Right ventricle myocardium inferior (tissue), 1 donor: Measurements from ENCODE around the gene PRRG3. TPM values are rescaled to one million over a fixed set of nuclear protein-coding genes. Genes with fewer than 3 reads are reported as not detected.

ENCODE experiments used
- ATAC-seq: fragments of 200-7000 bp; cut with Tn5 transposase; one replicate; pipeline ENCODE4 v1.9.1; 2020; ENCODE audit warnings: mild to moderate bottlenecking, moderate library complexity
- DNase-seq: peaks from one replicate; pipeline ENCODE4 v3.0.0; 2021; ENCODE audit errors: missing footprints
- intact Hi-C: fragments of 100-400 bp; cut with DNase I; formaldehyde crosslinking; loops from one replicate; pipeline ENCODE4 v1.11.0; 2022
- total RNA-seq: library from RNA; stranded (reverse); fragmentation: NEBNext Ultra II Directional; extraction: Animal tissue kit (Norgen Biotek cat#: 25700); gene quantifications from one replicate; pipeline ENCODE4 v1.2.1, GENCODE V29; 2021
- donor health status: DM: no; HTN: yes; CAD: no; lungs with severe emphysema.

Gene PRRG3
- total RNA-seq, 1 donor from 2014 or later = 3.4 TPM

DNA sequence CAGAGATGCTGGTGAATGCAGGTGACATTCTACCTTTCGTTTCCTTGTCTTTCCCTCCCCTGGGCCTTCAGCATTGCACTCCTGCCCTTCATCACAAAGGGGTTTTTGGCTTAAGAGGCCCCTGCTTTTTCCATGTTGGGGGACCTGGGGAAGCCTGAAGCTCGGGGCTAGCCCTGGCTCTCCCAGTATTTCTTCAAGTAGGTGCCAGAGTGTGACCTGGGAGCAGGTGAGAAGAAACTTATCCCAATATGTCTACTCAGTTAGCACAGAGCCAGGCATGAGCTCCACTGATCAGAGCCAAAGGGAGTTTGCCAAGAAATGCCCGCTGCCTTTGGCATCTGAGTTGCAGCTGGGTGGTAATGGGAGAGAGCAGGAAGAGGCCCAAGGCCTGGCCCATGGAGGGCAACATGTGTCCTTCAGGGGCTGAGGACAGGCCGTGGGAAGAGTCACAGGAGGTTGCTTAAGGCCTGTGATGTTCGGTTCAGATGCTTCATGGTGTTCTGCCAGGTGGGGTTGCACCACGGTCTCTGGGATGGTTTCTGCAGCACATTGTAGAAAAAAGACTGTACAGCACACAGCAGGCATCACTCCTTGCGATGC lies 7.6 kb downstream of the PRRG3 start:
- intact Hi-C loops = no loop called here
- DNase-seq (no peak), ATAC-seq (no peak)

GRCh38 chrX:151703487-151703886 lies 8.2 kb downstream of the PRRG3 start:
- intact Hi-C loops = no loop called here
- peak; percentile 71 for DNase-seq
- ATAC-seq = peak; percentile 60

- intact Hi-C loops = no loop called here
- DNase-seq = no peak
- ATAC-seq = peak; percentile 44
These were observed 8.9 kb downstream of the PRRG3 start for GRCh38 chrX:151704041-151704663.

DNA sequence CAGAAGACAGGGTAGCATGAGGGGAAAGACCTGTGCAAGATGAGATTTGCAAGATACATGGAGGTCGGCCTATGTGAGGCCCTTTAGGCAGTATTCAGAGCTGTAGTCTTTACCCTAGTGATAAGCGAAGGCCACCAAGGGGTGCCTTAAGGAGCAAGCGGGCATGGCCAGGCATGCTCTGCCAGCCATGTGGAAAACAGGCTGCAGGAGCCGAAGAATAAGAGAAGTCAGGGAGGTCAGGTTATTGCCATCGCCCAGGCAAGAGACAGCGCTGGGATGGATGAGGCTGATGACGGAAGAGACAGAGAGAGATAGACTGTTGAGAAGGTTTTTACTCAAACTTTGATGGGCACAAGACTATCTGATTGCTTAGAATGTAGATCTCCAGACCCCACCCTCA lies 13.6 kb downstream of the PRRG3 start:
- intact Hi-C loops = no loop called here
- no peak for ATAC-seq
- DNase-seq = no peak

DNA sequence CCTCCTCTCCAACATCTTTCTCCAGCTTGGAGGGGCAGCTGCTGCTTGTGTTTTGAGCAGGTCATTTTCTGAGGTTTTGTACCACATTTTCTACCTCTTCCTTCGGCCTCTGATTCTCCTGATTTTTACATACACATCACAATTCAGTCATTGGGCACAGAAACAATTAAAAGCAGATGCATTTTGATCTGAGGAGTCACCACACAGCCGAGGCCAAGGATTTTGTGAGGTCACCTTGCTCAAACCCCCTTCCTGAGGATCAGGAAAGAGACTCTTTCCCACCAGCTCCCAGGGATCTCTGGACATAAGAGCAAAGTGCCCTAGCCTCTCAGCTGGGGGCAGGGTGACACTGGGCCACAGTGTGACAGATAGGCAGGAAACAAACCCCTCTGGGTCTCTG lies 15.2 kb downstream of the PRRG3 start:
- ATAC-seq = no peak
- DNase-seq = no peak
- intact Hi-C loops = no loop called here

- ATAC-seq = no peak
- intact Hi-C loops = no loop called here
- no peak for DNase-seq
These were observed 15.9 kb downstream of the PRRG3 start for GRCh38 chrX:151711154-151711553.

DNA sequence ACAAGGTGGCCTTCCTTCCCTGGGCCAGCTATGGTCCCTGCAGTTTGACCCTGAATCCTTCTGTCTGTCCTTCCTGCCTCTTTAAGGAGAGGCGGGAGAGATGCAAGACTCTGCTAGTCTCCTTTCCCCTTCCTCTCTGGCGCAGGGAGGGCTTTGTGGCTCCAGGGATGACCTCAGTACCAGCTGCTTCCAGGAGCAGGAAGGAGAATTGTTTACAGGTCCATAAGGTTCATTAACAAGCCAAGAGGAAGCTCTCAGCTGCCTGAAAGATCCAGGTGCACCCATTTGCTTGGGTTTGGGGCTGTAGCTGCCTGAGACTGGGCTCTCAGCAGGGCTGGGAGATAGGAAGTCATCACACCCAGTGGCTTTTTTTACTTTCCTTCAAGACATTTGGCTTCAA lies 16.5 kb downstream of the PRRG3 start:
- DNase-seq = no peak
- ATAC-seq = peak; percentile 50
- intact Hi-C loops = no loop called here

DNA sequence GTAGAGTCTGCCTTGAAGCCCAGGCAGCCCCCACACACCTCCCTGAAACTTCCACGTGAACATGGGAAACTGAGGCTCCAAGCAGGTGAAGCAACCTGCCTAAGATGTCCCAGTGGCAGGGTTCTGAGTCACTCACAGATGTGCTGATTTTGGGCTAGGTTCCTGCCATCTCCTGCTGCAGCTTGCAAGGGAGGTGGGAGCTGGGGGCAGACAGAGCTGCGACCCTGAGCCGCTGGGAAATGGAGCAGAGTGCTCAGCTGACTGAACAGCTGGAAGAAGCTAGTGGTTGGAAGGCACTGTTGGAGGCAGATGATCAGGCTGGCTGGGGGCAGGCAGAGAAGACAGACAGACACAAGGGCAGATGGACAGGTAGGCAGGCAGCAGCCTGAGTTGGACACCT lies 17.0 kb downstream of the PRRG3 start:
- DNase-seq (no peak), ATAC-seq (no peak)
- intact Hi-C loops = no loop called here

DNA sequence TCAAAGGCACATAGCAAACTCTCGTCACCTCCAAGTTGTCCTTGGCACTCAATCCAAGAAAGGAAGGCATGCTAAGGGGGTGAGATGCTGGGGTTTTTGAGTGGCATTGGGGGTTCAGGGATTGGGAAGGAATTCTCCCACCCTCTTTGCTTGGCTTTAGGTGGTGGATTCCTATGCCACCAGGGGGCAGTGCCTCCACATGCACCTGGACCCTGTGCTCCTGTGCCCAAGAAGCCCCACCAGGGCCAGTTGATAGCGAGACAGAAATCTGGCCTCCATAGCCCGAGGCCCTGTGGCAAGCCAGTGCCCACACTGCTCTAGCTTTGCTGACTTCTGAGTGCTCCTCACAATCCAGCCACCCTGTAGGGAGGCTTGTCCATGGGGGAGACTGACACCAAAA lies 18.6 kb downstream of the PRRG3 start:
- DNase-seq (no peak), ATAC-seq (no peak)
- intact Hi-C loops = no loop called here

DNA sequence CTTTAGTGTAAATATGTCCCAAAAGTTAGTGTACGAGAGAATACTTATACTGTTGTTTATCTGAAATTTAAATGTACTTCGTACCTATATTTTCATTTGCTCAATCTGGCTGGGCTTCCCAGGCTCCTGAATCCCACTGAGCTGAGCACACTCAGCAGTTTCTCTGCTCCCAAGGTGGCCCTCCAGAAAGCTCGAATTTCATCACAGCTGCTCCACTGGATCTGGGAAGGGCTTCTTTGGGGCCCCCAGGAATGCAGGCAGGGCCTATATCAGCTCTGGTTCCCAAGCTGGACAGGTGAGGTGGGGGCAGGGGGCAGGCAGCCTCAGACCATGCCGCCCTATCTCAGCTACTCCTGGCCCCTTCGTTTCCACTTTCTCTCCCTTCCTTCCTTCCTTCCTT lies 19.1 kb downstream of the PRRG3 start:
- DNase-seq (no peak), ATAC-seq (no peak)
- intact Hi-C loops = no loop called here

DNA sequence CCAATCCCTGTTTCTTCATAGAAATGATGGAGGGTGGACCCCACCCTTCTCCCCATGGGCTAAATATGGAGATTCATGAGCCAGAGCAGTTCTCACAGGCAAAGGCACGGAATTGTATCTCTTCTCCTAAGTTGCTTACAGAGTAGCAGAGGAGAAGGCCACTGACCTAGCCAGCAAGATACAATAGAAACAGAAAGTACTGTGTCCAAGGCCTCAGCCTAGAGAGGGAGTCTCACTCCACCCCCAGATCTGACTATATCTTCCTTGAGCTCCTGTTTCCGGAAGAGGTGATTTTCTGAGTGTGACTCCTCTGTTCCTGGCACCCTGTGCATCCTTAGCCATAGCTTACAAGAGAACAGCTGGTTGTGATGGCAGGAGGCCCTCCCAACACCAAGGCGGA lies 20.5 kb downstream of the PRRG3 start, which contains the start of gene FATE1:
Gene FATE1 (plus strand): TSS at position 284 of the 400 bp plus-strand sequence. CDS start 85 bp downstream, at position 369.
- no peak for ATAC-seq
- DNase-seq = no peak

GRCh38 chrX:151722241-151722846 lies 27.1 kb downstream of the PRRG3 start:
- DNase-seq = no peak
- ATAC-seq = peak; percentile 74
- intact Hi-C loops = no loop called here

More for the DNA sequence above, 20.5 kb downstream of the PRRG3 start, which contains the start of gene FATE1:
- intact Hi-C loops = no loop called here

DNA sequence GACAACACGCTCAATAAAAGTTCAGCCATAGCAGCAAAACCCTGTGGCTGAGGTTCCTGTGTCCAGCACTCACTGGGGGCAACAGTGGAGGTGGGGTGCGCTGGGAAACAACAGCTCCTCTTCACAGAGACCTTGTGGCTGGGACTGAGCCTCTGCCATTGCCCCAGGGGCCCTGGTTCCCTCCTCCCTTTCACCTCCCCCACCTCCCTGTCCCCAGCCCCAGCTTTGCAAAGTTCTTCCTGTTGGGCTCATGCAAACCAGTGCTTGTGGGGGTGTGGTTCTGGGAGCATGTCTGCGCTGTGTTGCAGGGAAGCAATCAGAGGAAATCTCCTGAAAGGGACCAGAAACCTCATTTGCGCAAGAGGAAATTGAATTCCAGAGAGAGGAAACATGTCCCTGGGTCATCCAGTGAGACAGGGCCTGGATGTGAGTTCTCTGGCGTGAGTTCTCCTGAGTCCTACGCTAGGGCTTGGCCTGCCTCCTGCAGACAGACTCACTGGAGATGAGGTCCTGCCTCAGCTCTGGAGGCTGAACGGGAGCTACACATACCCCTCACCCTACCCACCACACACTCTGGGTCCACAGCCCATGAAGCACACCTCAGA lies 28.0 kb downstream of the PRRG3 start:
- ATAC-seq (no peak), DNase-seq (no peak)
- intact Hi-C loops = no loop called here

GRCh38 chrX:151724563-151725337 lies 29.5 kb downstream of the PRRG3 start:
- DNase-seq = no peak
- ATAC-seq = no peak
- intact Hi-C loops = no loop called here

GRCh38 chrX:151725338-151725614 lies 30.0 kb downstream of the PRRG3 start:
- ATAC-seq = no peak
- DNase-seq = no peak
- intact Hi-C loops = no loop called here

- intact Hi-C loops = no loop called here
- no peak for DNase-seq
- no peak for ATAC-seq
These were observed 31.5 kb downstream of the PRRG3 start for GRCh38 chrX:151726751-151727150.

DNA sequence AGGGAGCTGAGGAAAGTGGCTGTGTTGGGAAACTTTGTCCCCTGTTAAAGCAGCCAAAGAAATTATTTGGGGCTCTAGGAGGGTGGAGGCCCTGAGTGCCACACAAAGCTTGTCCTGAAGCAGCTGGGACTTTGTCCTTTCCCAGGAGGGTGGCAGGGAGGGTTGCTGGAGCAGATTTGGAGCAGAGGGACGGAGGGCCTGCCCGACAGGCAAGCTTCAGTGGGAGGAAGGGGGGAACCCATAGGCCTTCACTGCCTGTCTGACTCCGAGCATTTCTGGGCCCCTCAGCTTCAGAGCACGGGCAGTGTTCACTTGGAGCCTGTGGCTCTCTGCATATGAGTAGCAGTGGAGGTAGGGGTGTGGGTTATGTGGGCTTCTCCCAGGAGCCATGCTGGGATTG lies 32.1 kb downstream of the PRRG3 start:
- intact Hi-C loops = no loop called here
- ATAC-seq = no peak
- DNase-seq = no peak

DNA sequence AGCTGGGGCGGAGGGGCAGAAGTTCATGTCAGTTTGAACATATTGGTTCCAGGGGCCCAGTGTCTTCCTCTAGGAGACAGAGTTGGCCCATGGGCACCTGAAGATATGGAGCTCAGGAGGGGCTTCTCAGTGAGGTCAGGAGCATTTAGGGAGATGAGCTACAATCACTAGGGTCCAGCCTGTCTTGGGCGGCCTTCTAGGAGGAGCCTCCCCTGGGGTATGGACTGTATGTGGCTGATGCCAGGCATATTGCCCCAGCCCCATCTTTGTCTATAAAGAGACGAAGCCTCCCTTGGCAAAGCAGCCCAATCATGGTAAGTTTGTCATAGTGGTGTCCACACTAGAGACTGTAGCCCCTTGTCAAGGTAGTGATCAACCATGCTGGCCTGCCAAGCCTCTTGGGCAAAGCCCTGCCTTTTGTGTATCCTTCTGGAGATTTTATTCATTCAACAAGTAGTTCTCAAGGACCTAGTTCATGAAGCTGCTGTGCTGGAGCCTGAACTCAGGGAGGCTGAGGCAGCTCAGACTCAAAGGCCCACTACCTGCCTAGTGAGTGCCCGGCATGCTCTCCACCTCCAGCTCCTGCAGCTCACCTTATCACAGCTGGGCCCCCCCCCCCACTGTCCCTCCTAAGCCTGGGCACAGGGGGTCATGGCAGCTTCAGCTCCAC lies 33.9 kb downstream of the PRRG3 start:
- intact Hi-C loops = no loop called here
- ATAC-seq = no peak
- no peak for DNase-seq

DNA sequence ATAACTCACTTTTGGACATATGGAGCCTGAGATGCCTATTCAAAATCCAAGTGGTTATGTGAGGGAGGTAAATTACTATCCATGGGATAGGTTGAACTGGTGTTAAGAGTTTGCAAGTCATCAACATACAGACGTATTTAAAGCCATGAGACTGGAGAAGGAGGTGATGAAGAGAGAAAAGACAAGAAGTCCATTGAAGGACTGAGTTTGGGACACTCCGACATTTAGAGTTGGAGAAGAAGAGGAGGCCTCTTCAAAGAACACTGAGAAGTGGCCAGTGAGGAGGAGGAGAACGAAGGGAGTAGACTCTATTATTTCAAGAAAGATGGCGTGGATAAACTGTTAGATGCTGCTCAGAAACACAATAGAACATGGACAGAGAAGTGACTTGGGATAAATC lies 39.2 kb downstream of the PRRG3 start, which contains the start of gene CNGA2:
Gene CNGA2 (plus strand): TSS at position 301 of the 400 bp plus-strand sequence. CDS start 3,738 bp downstream, outside the sequence.
- no peak for ATAC-seq
- DNase-seq = no peak
- intact Hi-C loops = no loop called here
